Fibroblast of lung (primary cell): Measurements from ENCODE around the gene TAS2R41. TPM values are rescaled to one million over a fixed set of nuclear protein-coding genes. Genes with fewer than 3 reads are reported as not detected.

Experiments used
- DNase-seq, 2 donors: peaks; one replicate each; pipeline versions ENCODE4 v3.0.0 to v3.0.0-alpha.2; 2010; ENCODE audit warnings: low read depth in 2 of 2
- H2AFZ ChIP-seq: 2 replicates; pipeline ENCODE4 v1.5.1; 2012; ENCODE audit warnings: low read length, control low read depth, inconsistent platforms
- H3K27ac ChIP-seq: 2 replicates; pipeline ENCODE4 v1.5.1; 2011; ENCODE audit warnings: low read length, control low read depth; ENCODE audit not compliant: insufficient read depth
- H3K27me3 ChIP-seq: 2 replicates; pipeline ENCODE4 v1.5.1; 2011; ENCODE audit warnings: mild to moderate bottlenecking, low read length; ENCODE audit not compliant: control insufficient read depth, insufficient read depth
- H3K36me3 ChIP-seq: 2 replicates; pipeline ENCODE4 v1.5.1; 2011; ENCODE audit warnings: low read length; ENCODE audit not compliant: control insufficient read depth, insufficient read depth
- H3K4me1 ChIP-seq: 2 replicates; pipeline ENCODE4 v1.5.1; 2011; ENCODE audit warnings: low read length; ENCODE audit not compliant: control insufficient read depth, insufficient read depth; ENCODE audit errors: extremely low read depth
- H3K4me2 ChIP-seq: 2 replicates; pipeline ENCODE4 v1.5.1; 2011; ENCODE audit warnings: low read length, control low read depth; ENCODE audit not compliant: insufficient read depth; ENCODE audit errors: extremely low read depth
- H3K4me3 ChIP-seq, 4 experiments: fragments of 200-600 bp in 1 of 4; sonication (generic) in 1 of 4; replicated peaks in 1 of 4; 2 replicates each; pipeline ENCODE4 v1.5.1; 2011 to 2016; ENCODE audit warnings: low read length in 4 of 4, low read depth in 3 of 4, mild to moderate bottlenecking in 3 of 4, control low read depth in 2 of 4, inconsistent platforms in 1 of 4, mixed read lengths in 1 of 4; ENCODE audit not compliant: insufficient read depth in 1 of 4; ENCODE audit errors: control extremely low read depth in 1 of 4
- H3K79me2 ChIP-seq: 2 replicates; pipeline ENCODE4 v1.5.1; 2012; ENCODE audit warnings: mild to moderate bottlenecking, low read length, inconsistent platforms; ENCODE audit not compliant: control insufficient read depth, insufficient read depth
- H3K9ac ChIP-seq: 2 replicates; pipeline ENCODE4 v1.5.1; 2011; ENCODE audit warnings: mild to moderate bottlenecking, low read length, control low read depth; ENCODE audit not compliant: insufficient read depth
- H3K9me3 ChIP-seq: 2 replicates; pipeline ENCODE4 v1.5.1; 2012; ENCODE audit warnings: low read depth, low read length; ENCODE audit not compliant: control insufficient read depth, insufficient read depth
- H4K20me1 ChIP-seq: 2 replicates; pipeline ENCODE4 v1.5.1; 2011; ENCODE audit warnings: low read length; ENCODE audit not compliant: control insufficient read depth, insufficient read depth; ENCODE audit errors: extremely low read depth
- CTCF ChIP-seq, 2 donors: IDR thresholded peaks in 1 of 2; conservative IDR thresholded peaks in 1 of 2; 1 replicate in 1 of 2; 2 replicates in 1 of 2; pipeline ENCODE4 v1.5.1; 2011 to 2012; ENCODE audit warnings: low read length in 2 of 2, control low read depth in 1 of 2, inconsistent platforms in 1 of 2, low read depth in 1 of 2, mild to moderate bottlenecking in 1 of 2
- EZH2 ChIP-seq: IDR thresholded peaks from 2 replicates; pipeline ENCODE4 v1.5.1; 2012; ENCODE audit warnings: low read length, control low read depth, mild to moderate bottlenecking; ENCODE audit errors: missing control alignments
- polyA minus RNA-seq: library from RNA; depleted of rRNA, polyadenylated mRNA; stranded (reverse); fragments of >200 nt; gene quantifications from 2 replicates; pipeline ENCODE4 v1.2.3, GENCODE V29; 2011; ENCODE audit warnings: low replicate concordance
- polyA plus RNA-seq, 2 donors: library from polyadenylated mRNA; depleted of rRNA in 1 of 2; stranded (reverse) in 1 of 2; unstranded in 1 of 2; fragments of >200 nt; gene quantifications; 2 replicates each; pipeline ENCODE4 v1.2.1, GENCODE V29; 2011 to 2012; ENCODE audit warnings: missing spikeins in 1 of 2
- total RNA-seq: library from RNA; depleted of rRNA; stranded (reverse); fragments of >200 nt; gene quantifications from 2 replicates; pipeline ENCODE4 v1.2.1, GENCODE V29; 2014

The TAS2R41 gene
- total RNA-seq (not detected in 2 replicates), polyA plus RNA-seq (not detected in 2 replicates), polyA minus RNA-seq (not detected in 2 replicates)
- polyA plus RNA-seq (2012) = not detected in 2 replicates

- no peak within 1 kb of the TSS for H3K9ac ChIP-seq
- peaks cover 2% of the 10 kb centered on the region for H3K4me1 ChIP-seq
- no peak for TF ChIP-seq CTCF (conservative IDR thresholded peaks at IDR 0.05 in 1 of 2, IDR thresholded peaks at IDR 0.05 in 1 of 2; ENCODE audit: low read depth in 1 of 2, low read length in 2 of 2)
- no peak for TF ChIP-seq EZH2
- H3K79me2 ChIP-seq = no peaks in the 10 kb centered on the region
- DNase-seq = no peak
- no peak within 1 kb of the TSS for H3K4me3 ChIP-seq
- no peak within 1 kb of the TSS for H2AFZ ChIP-seq
- H3K27me3 ChIP-seq = no peaks in the 10 kb centered on the region
- H4K20me1 ChIP-seq = no peaks in the 10 kb centered on the region
- H3K9me3 ChIP-seq = no peaks in the 10 kb centered on the region
- no peak within 1 kb of the TSS for H3K4me2 ChIP-seq
- H3K36me3 ChIP-seq = no peaks in the 10 kb centered on the region
- H3K27ac ChIP-seq = no peak within 1 kb of the TSS
These were observed at the start of gene TAS2R41 for GRCh38 chr7:143477501-143478150. TSS of gene TAS2R41 (plus strand) at chr7:143477873. CDS start at chr7:143477873, 0 bp downstream.

GRCh38 chr7:143429770-143430698, 47.6 kb upstream of the TAS2R41 start:
- H3K79me2 ChIP-seq = no peaks in the 10 kb centered on the region
- peak overlapping the region; percentile 47 for H3K27ac ChIP-seq
- no peaks in the 10 kb centered on the region for H3K27me3 ChIP-seq
- H3K9ac ChIP-seq = no peak overlapping the region
- no peaks in the 10 kb centered on the region for H4K20me1 ChIP-seq
- TF ChIP-seq EZH2 (no peak), CTCF (conservative IDR thresholded peaks at IDR 0.05 in 1 of 2, IDR thresholded peaks at IDR 0.05 in 1 of 2; ENCODE audit: low read depth in 1 of 2, low read length in 2 of 2) (no peak)
- no peak overlapping the region for H3K4me3 ChIP-seq
- H3K4me1 ChIP-seq = peaks cover 5% of the 10 kb centered on the region
- peak; percentile 20 to 38 for DNase-seq
- H3K36me3 ChIP-seq = no peaks in the 10 kb centered on the region
- peak overlapping the region; percentile 16 for H2AFZ ChIP-seq
- no peak overlapping the region for H3K4me2 ChIP-seq
- no peaks in the 10 kb centered on the region for H3K9me3 ChIP-seq

GRCh38 chr7:143431109-143431508, 46.6 kb upstream of the TAS2R41 start:
- Histone ChIP-seq H3K9me3 (no peaks in the 10 kb centered on the region), H3K36me3 (no peaks in the 10 kb centered on the region), H3K27me3 (no peaks in the 10 kb centered on the region), H2AFZ (no peak overlapping the region), H3K4me2 (no peak overlapping the region), H3K79me2 (no peaks in the 10 kb centered on the region), H3K9ac (no peak overlapping the region), H3K27ac (no peak overlapping the region), H4K20me1 (no peaks in the 10 kb centered on the region), H3K4me1 (peaks cover 5% of the 10 kb centered on the region), H3K4me3 (no peak overlapping the region)
- no peak for TF ChIP-seq EZH2
- no peak for TF ChIP-seq CTCF (conservative IDR thresholded peaks at IDR 0.05 in 1 of 2, IDR thresholded peaks at IDR 0.05 in 1 of 2; ENCODE audit: low read depth in 1 of 2, low read length in 2 of 2)
- no peak for DNase-seq
